Activated T-cell treated with anti-CD3 and anti-CD28 coated beads, Interleukin-2, amount 50 U/mL, for 4 hours (primary cell): Measurements from ENCODE around the gene LRRC9. TPM values are rescaled to one million over a fixed set of nuclear protein-coding genes. Genes with fewer than 3 reads are reported as not detected.
"Not testable (repeated sequence)": the region's sequence is repeated elsewhere in the genome, so short reads cannot be mapped to it uniquely, and the experiment has no call there.

ENCODE experiments used
- ATAC-seq, 2 donors: fragments of 200-7000 bp; cut with Tn5 transposase; one replicate each; pipeline ENCODE4 v1.10.0; 2021
- DNase-seq: peaks from one replicate; pipeline ENCODE4 v3.0.0-alpha.2; 2020
- H3K27me3 Mint-ChIP-seq: one replicate; pipeline ENCODE4 v1.8.0; 2021; ENCODE audit warnings: low read depth, mixed read lengths
- H3K36me3 Mint-ChIP-seq: one replicate; pipeline ENCODE4 v1.8.0; 2022; ENCODE audit warnings: mixed read lengths; ENCODE audit not compliant: insufficient read depth
- H3K4me1 Mint-ChIP-seq: one replicate; pipeline ENCODE4 v1.8.0; 2021; ENCODE audit warnings: low read depth, mixed read lengths
- H3K4me3 Mint-ChIP-seq: one replicate; pipeline ENCODE4 v1.8.0; 2021; ENCODE audit warnings: mild to moderate bottlenecking, moderate library complexity, mixed read lengths
- H3K9me3 Mint-ChIP-seq: one replicate; pipeline ENCODE4 v1.8.0; 2021; ENCODE audit warnings: mixed read lengths
- total RNA-seq, 3 donors: library from RNA; stranded (reverse); gene quantifications; one replicate each; pipeline ENCODE4 v1.2.1, GENCODE V29; 2021

LRRC9 gene
- total RNA-seq, 3 donors from 2014 or later = not detected

DNA sequence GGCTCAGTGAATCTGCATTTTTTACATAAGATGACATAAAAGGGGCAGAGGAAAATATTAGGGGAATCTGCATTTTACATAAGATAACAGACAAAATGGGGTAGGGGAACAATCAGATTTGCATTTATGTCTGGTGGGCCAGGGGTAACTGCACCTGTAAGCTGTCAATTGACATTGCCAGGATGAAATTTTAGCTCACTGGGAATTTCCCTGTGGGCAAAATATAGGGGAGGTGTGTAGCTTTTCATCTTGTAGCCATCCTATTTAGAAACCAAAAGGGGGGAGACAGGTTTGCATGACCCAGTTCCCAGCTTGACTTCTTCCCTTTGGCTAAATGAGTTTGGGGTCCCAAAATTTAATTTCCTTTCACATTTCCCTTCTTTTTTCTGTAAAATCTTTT, 175.3 kb downstream of the LRRC9 start:
- Mint-ChIP-seq H3K36me3 (peaks cover 22% of the 10 kb centered on the region), H3K9me3 (no peaks in the 10 kb centered on the region), H3K4me3 (no peak overlapping the region), H3K27me3 (no peaks in the 10 kb centered on the region), H3K4me1 (peaks cover 42% of the 10 kb centered on the region)
- DNase-seq (no peak), ATAC-seq (no peak)

DNA sequence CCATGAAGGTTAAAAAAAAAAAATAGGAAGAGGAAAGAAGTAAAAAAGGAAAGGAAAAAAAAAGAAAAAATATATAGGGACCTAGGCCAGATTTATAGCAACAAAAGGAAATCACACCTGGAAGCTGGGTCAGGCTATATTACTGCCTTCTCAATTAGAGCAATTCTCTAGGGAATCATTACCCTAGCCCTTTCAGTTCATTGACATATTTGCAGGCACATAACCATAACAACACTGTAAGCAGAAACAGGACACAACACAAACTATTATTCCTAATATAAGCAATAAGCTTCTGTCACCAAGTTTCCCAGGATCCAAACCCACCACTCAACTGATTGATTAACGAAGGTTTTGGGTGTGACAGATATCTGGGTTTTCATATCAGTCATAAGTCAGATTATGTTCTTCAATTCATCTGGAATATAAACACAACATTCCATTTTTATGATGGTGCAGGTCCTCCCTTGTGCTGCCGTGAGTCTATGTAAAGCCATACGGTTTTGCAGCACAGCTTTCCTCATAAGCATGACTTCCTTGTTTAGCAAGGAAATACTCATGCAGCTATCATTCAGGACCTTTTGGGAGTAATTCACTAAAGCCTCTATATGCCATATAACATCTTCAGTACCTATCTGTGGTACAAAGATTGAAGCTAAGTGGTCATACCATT, 176.0 kb downstream of the LRRC9 start:
- DNase-seq (no peak), ATAC-seq (no peak)
- H3K36me3 Mint-ChIP-seq = peaks cover 24% of the 10 kb centered on the region
- H3K9me3 Mint-ChIP-seq = no peaks in the 10 kb centered on the region
- H3K27me3 Mint-ChIP-seq = no peaks in the 10 kb centered on the region
- no peak overlapping the region for H3K4me3 Mint-ChIP-seq
- peaks cover 47% of the 10 kb centered on the region for H3K4me1 Mint-ChIP-seq

DNA sequence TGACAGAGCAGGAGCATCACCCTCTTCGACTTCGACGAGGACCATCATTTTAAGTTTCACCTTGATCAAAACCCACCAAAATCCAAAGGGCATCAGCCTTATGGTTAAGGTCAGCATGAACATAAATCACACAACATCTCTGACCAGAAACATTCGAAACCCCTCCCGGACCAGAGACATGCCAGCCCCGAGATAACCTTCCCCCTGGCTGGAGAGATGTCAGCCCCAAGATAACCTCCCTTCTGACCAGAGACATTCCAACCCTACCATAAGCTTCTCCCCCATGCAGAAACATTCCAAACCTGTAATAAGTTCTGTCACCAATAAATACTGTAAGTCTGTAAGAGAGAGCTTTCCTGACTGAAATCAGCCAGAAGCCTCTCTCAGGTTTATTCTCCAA, 178.0 kb downstream of the LRRC9 start:
- Mint-ChIP-seq H3K36me3 (peaks cover 28% of the 10 kb centered on the region), H3K4me1 (peaks cover 53% of the 10 kb centered on the region), H3K4me3 (no peak overlapping the region), H3K27me3 (no peaks in the 10 kb centered on the region), H3K9me3 (no peaks in the 10 kb centered on the region)
- DNase-seq (no peak), ATAC-seq (no peak)

DNA sequence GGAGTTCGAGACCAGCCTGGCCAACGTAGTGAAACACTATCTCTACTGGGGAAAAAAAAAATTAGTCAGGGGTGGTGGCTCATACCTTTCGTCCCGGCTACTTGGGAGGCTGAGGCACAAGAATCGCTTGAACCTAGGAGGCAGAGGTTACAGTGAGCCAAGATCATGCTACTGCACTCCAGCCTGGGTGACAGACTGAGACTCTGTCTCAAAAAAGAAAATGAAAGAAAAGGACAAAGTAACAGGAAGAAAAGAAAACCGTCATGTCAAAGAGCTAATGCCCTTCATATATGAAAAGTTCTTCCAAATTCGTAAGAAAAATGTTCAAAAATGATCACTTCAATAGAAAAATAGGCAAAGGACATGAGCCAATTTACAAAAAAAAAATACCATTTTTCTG, 179.9 kb downstream of the LRRC9 start:
- H3K27me3 Mint-ChIP-seq, H3K9me3 Mint-ChIP-seq, DNase-seq, H3K4me3 Mint-ChIP-seq, ATAC-seq: not testable (repeated sequence)
- H3K36me3 Mint-ChIP-seq = peaks cover 30% of the 10 kb centered on the region
- peaks cover 40% of the 10 kb centered on the region for H3K4me1 Mint-ChIP-seq

DNA sequence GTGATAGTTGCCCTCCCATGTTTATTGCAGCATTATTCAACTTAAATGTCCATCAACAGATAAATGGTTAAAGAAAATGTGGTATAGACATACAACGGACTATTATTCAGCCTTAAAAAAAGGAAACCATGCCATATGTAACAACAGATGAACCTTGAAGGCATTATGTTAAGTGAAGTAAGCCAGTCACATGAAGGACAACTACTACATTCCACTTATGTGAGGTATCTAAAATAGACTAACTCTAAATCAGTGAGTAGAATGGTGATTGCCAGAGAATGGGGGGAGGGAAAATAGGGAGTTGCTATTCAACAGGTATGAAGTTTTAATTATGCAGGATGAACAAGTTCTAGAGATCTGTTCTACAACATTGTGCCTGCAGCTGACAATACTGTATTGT, 181.8 kb downstream of the LRRC9 start:
- no peaks in the 10 kb centered on the region for H3K27me3 Mint-ChIP-seq
- H3K4me3 Mint-ChIP-seq = no peak overlapping the region
- ATAC-seq (no peak), DNase-seq (no peak)
- H3K9me3 Mint-ChIP-seq = no peaks in the 10 kb centered on the region
- peaks cover 31% of the 10 kb centered on the region for H3K4me1 Mint-ChIP-seq
- H3K36me3 Mint-ChIP-seq = peaks cover 28% of the 10 kb centered on the region

DNA sequence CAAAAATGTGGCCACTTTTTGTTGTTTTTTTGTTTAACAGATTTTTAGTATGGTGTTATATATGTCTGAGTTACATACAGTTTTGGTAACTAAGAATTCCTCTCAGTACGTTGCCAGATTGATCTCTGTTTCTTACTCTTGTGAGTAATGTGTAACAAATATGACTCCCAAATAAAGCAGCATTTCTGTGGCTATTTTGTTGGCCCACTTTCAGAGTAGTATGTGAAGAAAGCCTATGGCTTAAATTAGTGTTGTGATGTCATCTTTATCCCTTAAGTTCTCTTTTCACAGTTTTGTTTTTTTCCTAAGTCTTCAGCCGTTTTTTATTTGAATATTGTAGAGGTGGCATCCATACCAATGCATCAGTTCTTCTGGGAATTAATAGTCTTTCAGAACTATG, 182.4 kb downstream of the LRRC9 start:
- no peak overlapping the region for H3K4me3 Mint-ChIP-seq
- peaks cover 26% of the 10 kb centered on the region for H3K36me3 Mint-ChIP-seq
- no peaks in the 10 kb centered on the region for H3K9me3 Mint-ChIP-seq
- H3K27me3 Mint-ChIP-seq = no peaks in the 10 kb centered on the region
- DNase-seq (no peak), ATAC-seq (no peak)
- H3K4me1 Mint-ChIP-seq = peaks cover 29% of the 10 kb centered on the region

DNA sequence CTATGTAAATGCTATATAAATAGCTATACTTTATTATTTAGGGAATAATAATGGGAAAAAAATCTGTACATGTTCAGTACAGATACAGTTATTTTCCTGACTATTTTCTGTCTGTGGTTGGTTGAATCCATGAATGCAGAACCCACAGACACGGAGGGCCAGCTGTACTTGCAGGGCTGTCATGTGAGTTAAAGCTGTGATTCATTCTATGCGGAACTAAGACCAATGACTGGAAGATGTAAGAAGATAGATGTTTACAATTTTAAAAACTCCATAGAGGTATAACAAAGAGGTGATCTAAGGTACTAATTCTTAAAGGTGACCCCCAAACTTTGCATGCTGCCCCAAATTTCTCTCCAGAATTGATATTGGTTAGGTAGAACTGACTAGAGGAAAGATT, 186.4 kb downstream of the LRRC9 start:
- Mint-ChIP-seq H3K4me3 (no peak overlapping the region), H3K36me3 (peaks cover 31% of the 10 kb centered on the region)

DNA sequence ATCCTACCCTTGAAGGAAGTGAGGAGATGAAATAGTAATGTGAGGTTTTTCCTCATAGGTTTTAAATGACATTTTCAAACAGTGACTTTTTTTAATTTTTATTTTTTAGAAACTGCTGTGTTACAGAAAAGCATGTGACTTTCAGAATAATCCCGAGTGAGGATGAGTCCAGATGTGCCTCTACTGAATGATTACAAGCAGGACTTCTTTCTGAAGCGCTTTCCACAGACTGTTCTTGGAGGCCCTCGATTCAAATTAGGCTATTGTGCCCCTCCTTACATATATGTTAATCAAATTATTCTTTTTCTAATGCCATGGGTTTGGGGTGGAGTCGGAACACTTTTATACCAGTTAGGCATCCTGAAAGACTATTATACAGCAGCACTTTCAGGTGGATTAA, 187.5 kb downstream of the LRRC9 start:
- ATAC-seq (no peak), DNase-seq (no peak)
- no peak overlapping the region for H3K4me3 Mint-ChIP-seq
- H3K36me3 Mint-ChIP-seq = peaks cover 31% of the 10 kb centered on the region
- no peaks in the 10 kb centered on the region for H3K9me3 Mint-ChIP-seq
- H3K4me1 Mint-ChIP-seq = peaks cover 21% of the 10 kb centered on the region
- H3K27me3 Mint-ChIP-seq = no peaks in the 10 kb centered on the region

More for the DNA sequence above, 186.4 kb downstream of the LRRC9 start:
- peaks cover 25% of the 10 kb centered on the region for H3K4me1 Mint-ChIP-seq
- ATAC-seq (no peak), DNase-seq (no peak)
- H3K9me3 Mint-ChIP-seq = no peaks in the 10 kb centered on the region
- no peaks in the 10 kb centered on the region for H3K27me3 Mint-ChIP-seq

DNA sequence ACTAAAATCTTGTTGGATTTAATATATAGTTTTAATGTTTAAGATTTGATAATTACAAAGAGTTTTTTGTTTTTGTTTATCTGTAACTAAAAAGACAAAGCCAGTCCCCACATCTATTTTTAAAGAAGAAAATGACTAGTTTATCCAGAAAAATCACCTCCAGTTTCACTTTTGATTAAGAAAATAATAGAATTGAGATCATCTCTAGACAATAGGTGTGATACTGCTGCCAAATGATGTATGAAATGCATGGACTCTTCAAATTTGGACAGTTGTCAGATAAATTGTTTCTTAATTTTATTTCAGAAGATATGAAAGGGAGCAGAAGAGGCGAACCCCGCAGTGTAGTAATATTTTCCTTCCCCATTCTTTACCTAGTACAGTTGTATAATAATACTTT, 191.8 kb downstream of the LRRC9 start:
- no peak overlapping the region for H3K4me3 Mint-ChIP-seq
- peaks cover 13% of the 10 kb centered on the region for H3K4me1 Mint-ChIP-seq
- no peak for ATAC-seq
- no peaks in the 10 kb centered on the region for H3K9me3 Mint-ChIP-seq
- H3K36me3 Mint-ChIP-seq = peaks cover 33% of the 10 kb centered on the region
- no peak for DNase-seq
- no peaks in the 10 kb centered on the region for H3K27me3 Mint-ChIP-seq

Other genes starting within 250 kb of the LRRC9 start
- not detected for gene RTN1, start 49.4 kb upstream of the LRRC9 start, total RNA-seq
- gene PCNX4, start 171.8 kb downstream of the LRRC9 start, total RNA-seq = 10 to 100 TPM; 43.3 to 45.5 (median 44.1) TPM
- gene DHRS7, start 245.3 kb downstream of the LRRC9 start, total RNA-seq = 10 to 100 TPM; 30.1 to 41.7 (median 35.2) TPM